Hippocampal formation (tissue), 2 donors: ENCODE results near the gene ZNF174.

ENCODE experiments used
- DNase-seq, 2 donors: peaks; one replicate each; lab custom pipeline; 2025; lab: John Stamatoyannopoulos, UW

The ZNF174 gene

DNA sequence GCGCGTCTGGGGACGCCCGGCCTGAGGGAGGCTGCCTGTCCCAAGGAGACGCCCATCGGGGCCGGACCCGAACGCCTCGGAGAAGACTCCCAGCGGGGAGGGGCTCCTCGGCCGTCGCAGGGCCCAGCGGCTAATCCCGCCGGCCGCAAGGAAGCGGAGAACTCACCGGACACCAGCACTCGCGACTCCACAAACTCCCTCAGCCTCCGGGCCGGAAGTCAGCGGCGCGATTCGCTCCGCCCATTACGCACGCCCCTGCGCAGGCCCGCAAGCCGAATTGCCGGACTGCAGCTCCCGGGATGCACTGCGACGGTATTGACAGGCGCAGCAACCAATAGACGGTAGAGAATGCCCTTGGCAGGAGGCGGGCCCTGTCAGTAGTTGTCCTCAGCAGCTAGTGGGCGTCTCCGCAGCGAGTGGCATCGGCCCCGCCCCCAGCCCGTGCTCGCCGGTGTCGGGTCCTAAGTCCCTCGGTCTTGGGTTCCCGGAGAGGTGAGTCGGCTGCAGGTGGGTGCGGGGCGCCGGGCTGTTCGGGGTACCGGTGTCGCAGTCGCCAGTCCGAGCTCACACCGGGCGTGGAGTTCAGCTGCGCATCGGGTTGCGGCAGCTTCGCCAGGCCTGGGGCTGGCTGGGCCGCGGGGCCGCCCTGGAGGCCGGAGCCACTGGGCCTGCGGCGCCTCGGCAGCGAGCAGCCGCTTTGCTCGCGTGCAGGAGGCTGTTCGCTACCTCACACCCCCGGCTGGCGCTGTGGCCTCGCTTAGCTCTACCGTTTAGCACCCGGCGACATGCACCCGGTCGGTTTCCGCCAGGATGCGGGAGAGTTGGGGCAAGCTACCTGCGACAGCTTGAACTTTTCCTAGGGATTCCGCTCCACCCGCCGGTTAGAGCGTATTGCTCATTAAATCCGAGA is at the start of gene ZNF174, which contains the start of gene ZSCAN32:
TSS of gene ZNF174 (plus strand) at position 437 of the 910 bp plus-strand sequence. CDS start 790 bp downstream, outside the sequence.
TSS of gene ZSCAN32 (minus strand) at position 226 of the 910 bp plus-strand sequence. CDS start 3,447 bp downstream, outside the sequence.
- DNase-seq: peak; percentile 97

DNA sequence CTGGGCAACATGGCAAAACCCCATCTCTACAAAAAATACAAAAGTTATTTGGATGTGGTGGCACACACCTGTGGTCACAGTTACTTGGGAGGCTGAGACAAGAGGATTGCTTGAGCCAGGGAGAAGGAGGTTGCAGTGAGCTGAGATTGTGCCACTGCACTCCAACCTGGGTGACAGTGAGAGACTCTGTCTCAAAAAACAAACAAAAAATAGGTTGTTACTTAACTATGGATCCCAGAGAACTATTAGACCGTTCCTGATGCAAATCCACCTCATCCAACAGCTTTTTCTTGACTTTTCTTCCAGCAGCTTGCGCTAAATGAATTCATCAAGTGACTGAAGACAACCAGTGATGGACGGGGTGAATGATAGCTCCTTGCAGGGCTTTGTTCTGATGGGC is 45.4 kb upstream of the ZNF174 start, which contains the start of gene OR2C1:
TSS of gene OR2C1 (plus strand) at position 301 of the 400 bp plus-strand sequence. CDS start at position 353, 52 bp downstream.
- DNase-seq: no peak

DNA sequence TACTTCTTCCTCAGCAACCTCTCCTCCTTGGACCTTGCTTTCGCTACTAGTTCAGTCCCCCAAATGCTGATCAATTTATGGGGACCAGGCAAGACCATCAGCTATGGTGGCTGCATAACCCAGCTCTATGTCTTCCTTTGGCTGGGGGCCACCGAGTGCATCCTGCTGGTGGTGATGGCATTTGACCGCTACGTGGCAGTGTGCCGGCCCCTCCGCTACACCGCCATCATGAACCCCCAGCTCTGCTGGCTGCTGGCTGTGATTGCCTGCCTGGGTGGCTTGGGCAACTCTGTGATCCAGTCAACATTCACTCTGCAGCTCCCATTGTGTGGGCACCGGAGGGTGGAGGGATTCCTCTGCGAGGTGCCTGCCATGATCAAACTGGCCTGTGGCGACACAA is 44.9 kb upstream of the ZNF174 start:
- no peak for DNase-seq

DNA sequence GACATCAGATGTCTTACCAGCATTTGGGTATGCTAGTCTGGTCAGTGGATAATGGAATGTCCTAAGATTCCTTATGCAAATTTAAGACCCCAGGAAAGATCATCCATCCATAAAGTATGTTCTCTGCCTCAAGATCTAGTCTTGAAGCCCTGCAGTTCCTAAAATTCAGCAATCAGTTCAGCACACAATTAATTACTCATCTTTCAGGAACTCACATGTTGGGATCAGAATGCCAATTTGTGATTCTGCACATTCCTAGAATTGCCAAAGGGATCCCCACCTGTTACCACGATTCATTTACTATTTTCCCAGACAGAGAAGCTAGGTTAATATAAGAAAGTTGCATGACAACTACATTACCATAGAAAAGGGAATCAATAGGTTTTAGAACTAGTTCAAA is 42.1 kb upstream of the ZNF174 start:
- no peak for DNase-seq

DNA sequence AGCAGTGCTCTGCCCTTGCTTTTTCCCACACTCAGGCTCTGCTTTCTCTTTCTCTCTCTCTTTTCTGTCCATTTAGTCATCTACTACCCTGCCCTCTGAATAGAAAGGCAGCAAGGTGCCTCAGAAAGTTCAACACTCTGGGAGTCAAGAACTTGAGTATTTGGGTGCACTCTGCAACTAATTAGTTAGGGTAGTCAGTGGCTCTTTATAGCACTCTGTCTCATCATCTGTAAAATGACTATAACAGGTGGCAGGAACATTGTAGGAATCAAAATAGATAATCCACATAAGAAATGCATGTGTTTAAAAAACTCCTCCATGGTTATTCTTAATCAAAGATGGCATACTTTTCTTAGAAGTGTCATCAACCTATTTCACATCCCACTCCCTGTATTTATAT is 38.1 kb upstream of the ZNF174 start:
- DNase-seq: no peak

DNA sequence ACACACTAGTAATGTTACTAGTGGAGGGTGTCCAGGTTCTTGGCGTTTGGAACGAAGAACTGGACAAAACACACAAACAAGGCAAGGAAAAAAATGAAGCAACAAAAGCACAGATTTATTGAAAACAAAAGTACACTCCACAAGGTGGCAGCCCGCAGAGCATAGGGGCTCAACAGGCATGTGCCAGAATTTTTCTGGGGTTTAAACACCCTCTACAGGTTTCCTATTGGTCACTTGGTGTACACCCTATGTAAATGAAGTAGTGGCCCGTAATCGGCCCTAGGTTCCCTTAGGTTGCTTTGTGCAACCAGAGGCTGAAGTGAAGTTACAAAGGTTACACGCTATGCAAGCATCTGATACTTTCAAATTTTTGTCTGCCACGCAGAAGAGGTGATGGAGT is 37.2 kb upstream of the ZNF174 start:
- no peak for DNase-seq

DNA sequence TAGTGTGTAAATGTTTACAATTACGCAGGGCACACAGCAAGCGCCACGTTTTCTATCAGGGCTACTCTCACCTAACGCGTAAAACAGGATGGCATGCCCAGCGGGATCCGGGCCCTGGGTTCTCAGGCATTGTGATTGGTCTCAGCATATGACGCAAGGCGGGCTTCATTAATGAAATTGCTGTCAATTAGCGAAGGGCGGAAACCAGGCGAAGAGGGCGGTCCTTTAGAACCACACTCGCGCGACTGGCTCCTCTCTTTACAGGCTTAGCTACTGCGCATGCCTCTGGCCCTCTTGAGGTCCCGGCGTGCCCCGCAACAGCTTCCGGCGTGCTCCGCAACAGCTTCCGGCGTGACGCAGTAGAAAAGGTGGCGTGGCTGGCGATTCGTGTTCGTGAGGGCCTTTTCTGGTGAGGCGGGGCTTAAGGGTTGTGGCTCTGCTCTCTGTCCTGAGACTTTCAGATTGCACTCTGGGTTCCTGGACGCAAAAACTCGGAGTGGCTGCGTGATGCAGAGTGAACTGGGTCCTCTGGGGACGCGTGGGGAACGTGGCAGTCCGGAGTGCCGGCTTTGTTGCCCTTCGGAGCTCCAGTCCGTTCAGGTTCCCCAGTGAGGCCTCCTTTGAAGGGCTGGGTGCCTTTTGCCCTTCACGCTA is 36.1 kb upstream of the ZNF174 start:
- peak; percentile 88 to 91 for DNase-seq

DNA sequence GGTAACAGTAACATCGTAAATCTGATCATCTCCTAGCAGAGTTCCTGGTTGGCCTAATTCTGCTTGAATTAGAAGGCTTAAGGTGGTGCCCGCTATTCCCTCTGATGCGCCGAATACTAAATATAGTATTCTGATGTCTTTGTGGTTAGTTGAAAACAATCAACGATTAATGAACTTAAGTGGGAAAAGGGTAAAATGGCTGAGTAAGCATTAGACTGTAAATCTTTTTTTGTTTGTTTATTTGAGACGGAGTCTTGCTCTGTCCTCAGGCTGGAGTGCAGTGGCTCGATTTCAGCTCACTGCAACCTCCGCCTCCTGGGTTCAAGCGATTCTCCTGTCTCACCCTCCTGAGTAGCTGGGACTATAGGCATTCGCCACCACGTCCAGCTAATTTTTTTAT is 31.9 kb upstream of the ZNF174 start:
- no peak for DNase-seq

DNA sequence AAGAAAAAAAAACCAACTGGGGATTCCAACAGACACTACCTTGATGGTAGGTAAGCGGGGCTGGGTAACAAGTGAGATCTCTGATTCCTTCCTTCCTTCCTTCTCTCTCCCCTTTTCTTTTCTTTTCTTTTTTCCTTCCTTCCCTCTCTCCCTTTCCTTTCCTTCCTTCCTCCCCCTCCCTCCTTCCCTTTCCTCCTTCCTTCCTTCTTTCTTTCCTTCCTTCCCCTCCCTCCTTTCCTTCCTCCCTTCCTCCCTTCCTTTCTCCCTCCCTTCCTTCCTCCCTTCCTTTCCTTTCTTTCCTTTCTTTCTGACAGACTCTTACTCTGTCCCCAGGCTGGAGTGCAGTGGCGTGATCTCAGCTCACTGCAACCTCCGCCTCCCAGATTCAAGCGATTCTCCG is 25.3 kb upstream of the ZNF174 start:
- DNase-seq: no peak

DNA sequence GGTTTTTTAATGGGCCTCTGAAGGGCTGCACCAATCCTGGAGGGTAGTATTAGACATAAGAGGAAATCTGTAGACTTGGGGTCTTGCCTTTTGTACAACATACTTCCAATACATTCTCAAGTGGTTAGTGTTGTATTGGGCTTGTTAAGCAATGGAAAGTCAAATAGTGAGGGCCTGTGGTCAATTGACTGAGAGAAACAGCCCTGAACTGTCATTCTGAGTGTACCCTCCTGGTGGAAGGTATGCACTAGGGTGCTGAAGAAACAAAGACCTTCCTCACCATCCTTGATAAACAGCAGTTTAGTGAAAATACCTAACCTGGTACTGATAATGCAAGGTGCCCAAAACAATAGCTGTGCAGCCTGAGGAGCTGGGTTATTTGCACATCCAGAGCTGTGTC is 23.1 kb upstream of the ZNF174 start:
- DNase-seq: no peak

DNA sequence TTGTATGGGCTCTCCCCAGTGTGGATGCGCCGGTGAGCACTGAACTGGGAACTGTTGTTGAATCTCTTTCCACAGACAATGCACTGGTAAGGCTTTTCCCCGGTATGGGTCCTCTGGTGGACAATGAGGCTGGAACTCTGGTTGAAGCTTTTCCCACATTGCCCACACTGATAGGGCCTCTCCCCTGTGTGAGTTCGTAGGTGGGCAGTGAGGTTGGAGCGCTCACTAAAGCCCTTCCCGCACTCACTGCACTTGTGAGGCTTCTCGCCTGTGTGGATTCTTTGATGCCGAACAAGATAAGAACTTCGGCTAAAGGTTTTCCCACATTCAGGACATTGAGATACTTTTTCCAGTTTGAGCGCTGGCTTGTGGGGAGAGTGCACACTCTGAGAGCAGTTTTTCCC is 18.0 kb upstream of the ZNF174 start:
- DNase-seq: no peak

DNA sequence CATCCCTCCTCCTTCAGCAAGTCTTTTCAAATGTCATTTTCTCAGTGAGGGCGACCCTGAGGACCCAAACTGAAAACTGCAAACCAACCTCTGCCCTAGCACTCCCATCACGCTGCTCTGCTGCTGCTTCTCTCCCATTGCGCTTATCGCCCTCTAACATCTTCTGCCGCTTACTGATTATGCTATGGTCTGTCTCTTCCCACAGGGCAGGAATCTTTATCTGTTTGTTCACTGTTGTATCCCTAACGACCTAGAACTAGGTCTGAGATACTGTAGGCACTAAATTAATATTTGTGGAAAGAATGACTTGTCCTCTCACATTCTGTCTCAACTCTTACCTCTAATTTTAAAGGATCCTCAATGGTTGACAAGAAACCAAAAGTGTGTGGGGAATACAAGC is 12.7 kb upstream of the ZNF174 start:
- no peak for DNase-seq

DNA sequence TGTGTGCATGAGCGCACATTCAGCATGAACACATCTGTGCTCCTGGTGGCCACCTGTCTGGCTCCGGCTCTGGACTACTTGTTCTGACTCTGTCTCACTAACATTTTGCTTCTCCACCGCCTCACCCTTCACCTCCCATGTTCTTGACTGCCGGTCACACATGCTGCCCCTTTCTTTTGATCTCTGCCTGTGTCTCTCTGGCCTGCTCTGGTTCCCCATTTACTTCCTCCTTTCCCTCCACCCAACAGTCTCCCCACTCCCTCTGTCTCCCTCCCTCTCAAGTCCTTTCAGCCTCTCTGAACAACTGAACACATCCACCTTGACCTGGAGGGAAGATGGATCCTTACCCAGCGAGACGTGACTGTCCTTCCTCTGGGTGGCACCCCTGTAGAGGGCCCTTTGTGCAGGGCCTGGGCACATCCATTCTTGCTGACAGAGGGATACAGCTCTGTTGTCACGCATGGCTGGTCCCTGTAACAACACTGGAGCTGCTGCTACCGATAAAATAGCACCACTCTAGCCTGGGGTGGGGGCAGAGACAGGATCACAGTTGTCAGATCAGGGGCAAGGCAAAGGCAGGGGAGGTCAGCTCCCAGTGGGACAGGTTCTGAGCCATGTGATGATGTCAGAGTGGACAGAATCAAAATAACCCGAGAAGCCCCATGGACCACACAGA is 11.2 kb upstream of the ZNF174 start:
- no peak for DNase-seq

DNA sequence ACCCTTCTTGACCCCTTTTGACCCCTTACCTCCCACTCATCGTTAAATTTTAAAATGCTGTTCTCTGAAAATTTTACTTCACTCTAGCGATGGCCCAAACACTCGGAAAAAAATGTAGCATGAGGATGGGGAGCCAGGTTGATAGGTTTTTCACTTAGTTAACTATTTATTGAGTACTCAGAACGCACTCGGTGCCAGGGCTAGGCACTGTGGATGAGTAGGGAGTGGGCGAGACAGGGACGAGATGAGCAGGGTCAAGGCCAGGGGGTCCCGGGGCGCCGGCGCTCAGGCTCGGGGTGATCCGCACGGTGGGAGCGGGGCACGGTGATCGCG is 603 bp upstream of the ZNF174 start:
- no peak for DNase-seq

DNA sequence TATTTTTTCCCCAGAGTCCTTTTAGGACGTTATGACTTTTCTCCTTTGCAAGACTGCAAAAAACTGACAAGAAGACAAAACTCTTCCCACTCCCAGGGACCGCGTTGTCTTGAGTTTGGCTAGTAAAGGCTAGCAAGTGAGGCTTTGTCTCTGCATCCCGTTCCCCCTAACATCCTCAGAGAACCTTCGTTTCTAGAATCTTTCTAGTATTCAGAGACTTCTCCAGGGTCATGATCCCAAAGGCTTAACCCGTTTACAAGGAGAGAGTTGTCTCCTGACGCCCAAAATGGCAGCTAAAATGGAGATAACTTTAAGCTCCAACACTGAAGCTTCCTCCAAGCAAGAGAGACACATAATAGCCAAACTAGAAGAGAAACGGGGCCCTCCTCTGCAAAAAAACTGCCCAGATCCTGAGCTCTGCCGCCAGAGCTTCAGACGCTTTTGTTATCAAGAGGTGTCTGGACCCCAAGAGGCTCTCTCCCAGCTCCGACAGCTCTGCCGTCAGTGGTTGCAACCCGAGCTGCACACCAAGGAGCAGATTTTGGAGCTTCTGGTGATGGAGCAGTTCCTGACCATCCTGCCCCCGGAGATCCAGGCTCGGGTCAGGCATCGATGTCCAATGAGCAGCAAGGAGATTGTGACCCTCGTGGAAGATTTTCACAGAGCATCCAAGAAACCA is 843 bp downstream of the ZNF174 start:
- peak in 1 of 2 donors; percentile 0 for DNase-seq

DNA sequence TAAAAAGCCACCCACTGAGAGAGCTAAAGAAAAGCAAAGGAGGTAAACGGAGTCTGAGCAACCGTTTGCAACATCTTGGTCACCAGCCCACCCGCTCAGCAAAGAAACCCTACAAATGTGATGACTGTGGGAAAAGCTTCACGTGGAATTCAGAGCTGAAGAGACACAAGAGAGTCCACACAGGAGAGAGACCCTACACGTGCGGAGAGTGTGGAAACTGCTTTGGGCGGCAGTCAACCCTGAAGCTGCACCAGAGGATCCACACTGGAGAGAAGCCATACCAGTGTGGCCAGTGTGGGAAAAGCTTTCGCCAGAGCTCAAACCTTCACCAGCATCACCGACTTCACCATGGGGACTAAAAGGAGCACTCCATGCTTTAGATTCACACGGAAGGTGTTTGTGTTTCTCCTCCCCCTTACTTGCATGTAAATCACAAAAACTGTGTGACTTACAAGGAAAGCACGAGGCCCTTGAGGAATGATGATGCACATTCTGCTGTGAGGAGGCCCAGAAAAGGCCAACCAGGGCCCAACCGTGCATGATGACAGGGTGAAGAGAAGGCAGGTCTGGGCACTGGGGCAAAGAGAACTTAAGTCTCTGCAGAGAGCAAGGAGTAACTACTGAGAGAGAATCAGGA is 7.7 kb downstream of the ZNF174 start:
- DNase-seq: no peak

DNA sequence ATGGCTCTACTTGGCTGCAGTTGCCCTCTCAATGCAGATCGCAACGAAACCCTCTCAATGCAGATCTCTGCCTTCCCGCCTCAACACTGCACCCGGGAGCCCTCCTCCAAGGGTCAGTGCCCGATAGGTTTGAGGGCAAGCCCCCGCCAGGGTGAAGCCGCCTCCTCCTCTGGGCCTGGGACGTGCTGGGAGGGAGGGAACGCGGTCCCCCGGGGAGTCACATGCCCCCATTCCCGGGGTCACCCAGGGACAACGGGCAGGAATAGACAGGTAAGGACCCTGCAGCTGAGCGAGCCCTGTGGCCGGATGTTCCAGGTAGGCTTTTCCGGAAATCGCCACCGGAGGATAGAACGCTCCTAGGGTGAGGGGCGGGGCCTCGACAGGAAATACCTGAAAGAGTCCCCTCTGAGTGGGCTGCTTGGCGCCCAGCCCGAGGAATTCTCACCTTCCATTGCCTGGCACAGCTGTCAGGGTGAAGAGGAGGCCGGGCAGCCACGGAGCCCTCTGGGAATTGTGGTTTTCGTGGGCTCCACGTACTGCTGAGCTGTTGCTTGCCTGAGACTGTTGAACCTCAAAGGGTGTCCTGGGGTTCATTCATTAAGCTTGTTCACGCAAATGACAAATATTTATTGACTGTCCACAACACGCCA is 12.8 kb downstream of the ZNF174 start:
- no peak for DNase-seq

DNA sequence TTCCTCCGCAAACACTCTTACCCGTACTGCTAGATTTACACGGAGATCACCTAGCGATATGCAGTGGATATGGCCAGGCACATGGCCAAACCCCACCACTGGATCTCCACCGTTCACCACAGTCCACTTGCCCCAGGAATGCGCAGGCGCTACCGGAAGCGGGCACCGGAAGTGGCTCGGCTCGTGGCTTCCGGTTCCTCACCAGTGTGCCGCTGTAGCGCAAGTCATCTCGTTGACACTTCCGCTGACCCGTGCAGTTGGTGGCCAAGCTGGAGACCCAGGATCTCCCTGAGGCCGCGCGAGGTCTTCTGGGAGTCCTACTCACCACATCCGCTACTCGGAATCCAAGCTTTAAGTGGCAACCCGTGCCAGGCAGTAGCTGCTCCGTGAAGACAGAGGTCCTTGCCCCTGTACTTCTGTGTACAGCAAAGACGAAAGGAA is 30.8 kb downstream of the ZNF174 start:
- DNase-seq: no peak

DNA sequence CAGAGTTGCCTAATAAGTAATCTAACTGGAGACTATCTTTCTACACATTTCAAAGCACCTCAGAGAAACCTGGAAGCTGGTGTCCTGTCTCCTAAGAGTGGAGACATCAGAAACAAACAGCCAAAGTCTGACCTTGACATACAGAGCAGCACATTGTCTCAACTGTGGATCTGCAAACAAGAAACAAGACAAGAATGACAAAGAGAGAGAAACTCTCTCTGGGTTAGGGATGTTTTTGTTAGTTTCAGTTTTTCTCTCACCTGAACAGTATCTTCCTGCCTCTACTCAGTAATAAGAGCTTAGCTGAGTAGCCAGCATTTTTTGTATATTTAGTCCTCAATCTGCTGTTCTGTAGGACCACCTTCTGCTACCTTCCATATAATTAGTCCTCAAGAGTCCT is 33.4 kb downstream of the ZNF174 start:
- no peak for DNase-seq

DNA sequence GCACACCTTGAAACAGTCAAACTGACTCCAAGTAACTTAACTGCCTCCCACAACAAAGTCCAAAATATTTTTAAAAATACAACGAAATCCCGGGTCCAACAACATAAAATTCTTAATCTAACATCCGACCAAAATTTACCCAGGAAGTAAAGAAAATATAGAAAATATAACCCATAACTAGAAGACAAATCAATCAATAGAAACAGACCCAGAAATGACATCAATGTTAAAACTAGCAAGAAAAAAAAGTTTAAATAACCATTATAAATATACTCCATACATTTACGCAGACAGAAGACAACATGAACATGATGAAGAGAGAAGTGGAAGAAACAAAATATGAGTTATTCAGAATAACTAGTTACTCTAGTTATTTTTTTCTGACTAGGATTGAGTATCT is 38.6 kb downstream of the ZNF174 start:
- no peak for DNase-seq
